ENCODE measurements around the gene C20orf173. TPM values are rescaled to one million over a fixed set of nuclear protein-coding genes. Genes with fewer than 3 reads are reported as not detected.

The C20orf173 gene
- total RNA-seq, 2 donors from 2014 or later, result not detected

GRCh38 chr20:35563834-35564233, 34.4 kb upstream of the C20orf173 start:
- Histone ChIP-seq H3K9me3 (ENCODE audit: control insufficient read depth, low read length) (no peaks in the 10 kb centered on the region), H3K27ac (ENCODE audit: low read depth, low read length) (no peak overlapping the region), H3K4me1 (ENCODE audit: control insufficient read depth, insufficient read depth, low read length) (no peaks in the 10 kb centered on the region), H3K4me3 (ENCODE audit: low read length) (no peak overlapping the region), H3K9ac (ENCODE audit: extremely low read depth, low read length, poor library complexity, severe bottlenecking) (no peak overlapping the region), H3K36me3 (ENCODE audit: control insufficient read depth, insufficient read depth, low read length) (no peaks in the 10 kb centered on the region), H3K27me3 (ENCODE audit: control insufficient read depth, insufficient read depth, low read length, poor library complexity, severe bottlenecking) (no peaks in the 10 kb centered on the region)
- Mint-ChIP-seq H3K4me3 (no peak overlapping the region), H3K4me1 (no peaks in the 10 kb centered on the region), H3K27ac (no peak overlapping the region), H3K9me3 (no peaks in the 10 kb centered on the region), H3K27me3 (ENCODE audit: insufficient read depth) (no peaks in the 10 kb centered on the region), H3K36me3 (ENCODE audit: low read depth) (peaks cover 4% of the 10 kb centered on the region)
- no peak for DNase-seq
- 91 to 96% methylated on average over 9 to 10 of the region's 10 CpGs for WGBS, 2 experiments (ENCODE audit: insufficient coverage in 1 of 2, insufficient read length in 1 of 2)
- TF ChIP-seq CTCF (conservative IDR thresholded peaks at IDR 0.05), result no peak

- 93 to 100% methylated on average over 1 to 7 of the region's 10 CpGs for WGBS, 2 experiments (ENCODE audit: insufficient coverage in 1 of 2, insufficient read length in 1 of 2)
Measured at GRCh38 chr20:35562541-35563110, 33.2 kb upstream of the C20orf173 start.

GRCh38 chr20:35561671-35562070, 32.2 kb upstream of the C20orf173 start:
- H3K27ac ChIP-seq (ENCODE audit: low read depth, low read length), result no peak overlapping the region
- DNase-seq, result peak; percentile 71
- H3K4me1 Mint-ChIP-seq, result no peaks in the 10 kb centered on the region
- no peaks in the 10 kb centered on the region for H3K9me3 ChIP-seq (ENCODE audit: control insufficient read depth, low read length)
- H3K9me3 Mint-ChIP-seq, result no peaks in the 10 kb centered on the region
- no peaks in the 10 kb centered on the region for H3K27me3 Mint-ChIP-seq (ENCODE audit: insufficient read depth)
- peak overlapping the region; percentile 52 for H3K27ac Mint-ChIP-seq
- H3K36me3 ChIP-seq (ENCODE audit: control insufficient read depth, insufficient read depth, low read length), result no peaks in the 10 kb centered on the region
- 66 to 72% methylated on average over 3 to 5 of the region's 5 CpGs for WGBS, 2 experiments (ENCODE audit: insufficient coverage in 1 of 2, insufficient read length in 1 of 2)
- H3K4me3 ChIP-seq (ENCODE audit: low read length), result no peak overlapping the region
- TF ChIP-seq CTCF (conservative IDR thresholded peaks at IDR 0.05), result no peak
- no peaks in the 10 kb centered on the region for H3K27me3 ChIP-seq (ENCODE audit: control insufficient read depth, insufficient read depth, low read length, poor library complexity, severe bottlenecking)
- peaks cover 12% of the 10 kb centered on the region for H3K36me3 Mint-ChIP-seq (ENCODE audit: low read depth)
- H3K4me3 Mint-ChIP-seq, result no peak overlapping the region
- no peaks in the 10 kb centered on the region for H3K4me1 ChIP-seq (ENCODE audit: control insufficient read depth, insufficient read depth, low read length)
- H3K9ac ChIP-seq (ENCODE audit: extremely low read depth, low read length, poor library complexity, severe bottlenecking), result no peak overlapping the region

More at GRCh38 chr20:35562541-35563110, 33.2 kb upstream of the C20orf173 start:
- DNase-seq, result no peak
- no peaks in the 10 kb centered on the region for H3K9me3 Mint-ChIP-seq
- no peaks in the 10 kb centered on the region for H3K4me1 Mint-ChIP-seq
- no peaks in the 10 kb centered on the region for H3K27me3 Mint-ChIP-seq (ENCODE audit: insufficient read depth)
- H3K36me3 Mint-ChIP-seq (ENCODE audit: low read depth), result peaks cover 9% of the 10 kb centered on the region
- no peak overlapping the region for H3K4me3 Mint-ChIP-seq
- TF ChIP-seq CTCF (conservative IDR thresholded peaks at IDR 0.05), result no peak
- H3K9me3 ChIP-seq (ENCODE audit: control insufficient read depth, low read length), result no peaks in the 10 kb centered on the region
- H3K4me3 ChIP-seq (ENCODE audit: low read length), result no peak overlapping the region
- no peak overlapping the region for H3K27ac Mint-ChIP-seq
- H3K27me3 ChIP-seq (ENCODE audit: control insufficient read depth, insufficient read depth, low read length, poor library complexity, severe bottlenecking), result no peaks in the 10 kb centered on the region
- no peaks in the 10 kb centered on the region for H3K36me3 ChIP-seq (ENCODE audit: control insufficient read depth, insufficient read depth, low read length)
- no peak overlapping the region for H3K9ac ChIP-seq (ENCODE audit: extremely low read depth, low read length, poor library complexity, severe bottlenecking)
- no peak overlapping the region for H3K27ac ChIP-seq (ENCODE audit: low read depth, low read length)
- no peaks in the 10 kb centered on the region for H3K4me1 ChIP-seq (ENCODE audit: control insufficient read depth, insufficient read depth, low read length)
